GM12878 (cell line): ENCODE data around the gene IL17RA. TPM values are rescaled to one million over a fixed set of nuclear protein-coding genes. Genes with fewer than 3 reads are reported as not detected.

Experiments
- ATAC-seq: fragments of 200-7000 bp; cut with Tn5 transposase; 3 replicates; pipeline ENCODE4 v1.9.1; 2020; ENCODE audit warnings: mild to moderate bottlenecking, moderate library complexity
- BruUV-seq: library from RNA; stranded (reverse); fragments of 400-500 nt; replicated peaks from 2 replicates; lab custom pipeline; 2021; lab: Mats Ljungman, UMichigan
- CTCF ChIA-PET: fragments of 300-600 bp; sonication (Branson Sonifier 250); formaldehyde crosslinking; extraction: SDS; loops from one replicate; lab custom pipeline; 2021; ENCODE audit warnings: inconsistent platforms; lab: Yijun Ruan, JAX
- POLR2A ChIA-PET: fragments of 350-600 bp; formaldehyde crosslinking; extraction: SDS; loops from one replicate; lab custom pipeline; 2021; ENCODE audit warnings: inconsistent platforms; lab: Charles Lee
- RAD21 ChIA-PET: fragments of 300-600 bp; sonication (Branson Sonifier 250); formaldehyde crosslinking; loops from one replicate; lab custom pipeline; 2023; ENCODE audit warnings: antibody characterized with exemption; ENCODE audit not compliant: unreplicated experiment; lab: Charles Lee
- SMC1A ChIA-PET: fragments of 300-600 bp; sonication (Branson Sonifier 250); formaldehyde crosslinking; loops from one replicate; lab custom pipeline; 2023; ENCODE audit not compliant: unreplicated experiment, uncharacterized antibody; lab: Charles Lee
- DNase-seq: peaks from one replicate; pipeline ENCODE4 v3.0.0-alpha.2; 2011; ENCODE audit warnings: low read depth, low spot score
- FAIRE-seq: peaks from 3 replicates; lab custom pipeline; 2011; peaks lifted over from hg19 to GRCh38; lab: Jason Lieb, UNC
- H2AFZ ChIP-seq: 2 replicates; pipeline ENCODE4 v1.6.0; 2011; ENCODE audit warnings: low read depth, low read length, control low read depth; ENCODE audit not compliant: control insufficient read depth
- H3K27ac ChIP-seq: 2 replicates; pipeline ENCODE4 v1.5.1; 2011; ENCODE audit warnings: control low read depth; ENCODE audit not compliant: control insufficient read depth, insufficient read depth
- H3K27me3 ChIP-seq, 2 experiments: replicated peaks in 1 of 2; 2 replicates each; pipeline versions ENCODE4 v1.6.0 to v1.6.1; 2011; ENCODE audit warnings: low read length in 1 of 2; ENCODE audit not compliant: control insufficient read depth in 2 of 2, insufficient read depth in 2 of 2
- H3K36me3 ChIP-seq, 2 experiments: 2 replicates each; pipeline ENCODE4 v1.5.1; 2011; ENCODE audit warnings: low read length in 1 of 2; ENCODE audit not compliant: control insufficient read depth in 2 of 2, insufficient read depth in 2 of 2
- H3K4me1 ChIP-seq: 2 replicates; pipeline ENCODE4 v1.6.1; 2011; ENCODE audit warnings: mild to moderate bottlenecking, low read length, moderate library complexity, mixed read lengths; ENCODE audit not compliant: control insufficient read depth, insufficient read depth
- H3K4me2 ChIP-seq: 2 replicates; pipeline ENCODE4 v1.6.0; 2011; ENCODE audit warnings: control low read depth; ENCODE audit not compliant: control insufficient read depth, insufficient read depth
- H3K4me3 ChIP-seq: fragments of 200-600 bp; sonication (generic); 2 replicates; pipeline ENCODE4 v1.5.1; 2016
- H3K79me2 ChIP-seq: 2 replicates; pipeline ENCODE4 v1.6.0; 2011; ENCODE audit warnings: low read length; ENCODE audit not compliant: control insufficient read depth, insufficient read depth
- H3K9ac ChIP-seq: 2 replicates; pipeline ENCODE4 v1.8.0; 2011; ENCODE audit warnings: low read length, control low read depth, mixed read lengths; ENCODE audit not compliant: control insufficient read depth, insufficient read depth
- H3K9me3 ChIP-seq: replicated peaks from 3 replicates; pipeline ENCODE4 v1.5.1; 2011; ENCODE audit warnings: mild to moderate bottlenecking, low read length; ENCODE audit not compliant: control insufficient read depth, insufficient read depth
- H4K20me1 ChIP-seq: 2 replicates; pipeline ENCODE4 v1.6.0; 2011; ENCODE audit not compliant: control insufficient read depth, insufficient read depth
- ATF7 ChIP-seq: fragments of 450-650 bp; IDR thresholded peaks from 2 replicates; pipeline ENCODE4 v1.6.1; 2016; ENCODE audit warnings: low read depth, mild to moderate bottlenecking
- DPF2 ChIP-seq: fragments of 450-650 bp; IDR thresholded peaks from 2 replicates; pipeline ENCODE4 v1.6.1; 2017; ENCODE audit warnings: mild to moderate bottlenecking
- EP300 ChIP-seq, 2 experiments: fragments of 150-350 bp in 1 of 2; IDR thresholded peaks; 2 replicates each; pipeline ENCODE4 v1.6.1; 2011 to 2012; ENCODE audit warnings: low read depth in 2 of 2, low read length in 2 of 2, borderline replicate concordance in 1 of 2, improper control_type of control experiment in 1 of 2, inconsistent platforms in 1 of 2; ENCODE audit not compliant: control insufficient read depth in 1 of 2
- KLF5 ChIP-seq: fragments of 450-650 bp; IDR thresholded peaks from 2 replicates; pipeline ENCODE4 v1.6.1; 2014; ENCODE audit warnings: mild to moderate bottlenecking; ENCODE audit not compliant: partially characterized antibody
- MTA2 ChIP-seq: fragments of 450-650 bp; IDR thresholded peaks from 2 replicates; pipeline ENCODE4 v1.6.1; 2016; ENCODE audit warnings: low read depth, mild to moderate bottlenecking, moderate library complexity
- NR2F1 ChIP-seq: fragments of 450-650 bp; conservative IDR thresholded peaks from 2 replicates; pipeline ENCODE4 v1.6.1; 2017; ENCODE audit warnings: mild to moderate bottlenecking
- PAX5 ChIP-seq: IDR thresholded peaks from 2 replicates; pipeline ENCODE4 v1.6.1; 2011; ENCODE audit warnings: low read depth, low read length, borderline replicate concordance
- SIN3A ChIP-seq: IDR thresholded peaks from 2 replicates; pipeline ENCODE4 v1.6.1; 2012; ENCODE audit warnings: low read depth, low read length, improper control_type of control experiment
- SP1 ChIP-seq: IDR thresholded peaks from one replicate; pipeline ENCODE4 v1.6.1; 2011; ENCODE audit warnings: low read depth, low read length
- SPI1 ChIP-seq: IDR thresholded peaks from 2 replicates; pipeline ENCODE4 v1.6.1; 2011; ENCODE audit warnings: low read depth, mild to moderate bottlenecking, low read length, moderate library complexity, borderline replicate concordance; ENCODE audit not compliant: insufficient read depth
- STAT3 ChIP-seq: IDR thresholded peaks from 2 replicates; pipeline ENCODE4 v1.6.1; 2011; ENCODE audit warnings: low read depth, low read length, improper control_type of control experiment
- TBL1XR1 ChIP-seq: IDR thresholded peaks from 2 replicates; pipeline ENCODE4 v1.6.1; 2012; ENCODE audit warnings: low read depth, low read length, improper control_type of control experiment
- WGBS: methylation state at CpG from one replicate; pipeline ENCODE4 v1.1.6; 2016; ENCODE audit warnings: low lambda C conversion rate; ENCODE audit not compliant: insufficient replicate concordance, insufficient coverage; ENCODE audit errors: missing lambda C conversion rate; 5-methylcytosine and 5-hydroxymethylcytosine counted together
- in situ Hi-C: fragments of 300-500 bp; cut with MboI; formaldehyde crosslinking; loops from 9 replicates; pipeline ENCODE4 v1.14.3; 2018; ENCODE audit warnings: mixed read lengths
- intact Hi-C: fragments of 100-400 bp; cut with micrococcal nuclease; formaldehyde crosslinking; loops from one replicate; pipeline ENCODE4 v1.14.2; 2022; ENCODE audit not compliant: unreplicated experiment
- polyA plus RNA-seq, 11 experiments: library from polyadenylated mRNA; depleted of rRNA in 4 of 11; unstranded in 6 of 11; stranded (reverse) in 5 of 11; fragments of >200 nt; fragmentation: Nextera tagmentation in 4 of 11; fragmentation: Illumina TruSeq in 1 of 11; extraction: Ambion mirVana in 4 of 11; extraction: Trizol in 1 of 11; gene quantifications; 1 replicate in 1 of 11; 2 replicates in 10 of 11; pipeline versions ENCODE4 v1.2.1 to v1.2.3, GENCODE V29; 2011 to 2016; ENCODE audit warnings: inconsistent platforms in 2 of 11, missing spikeins in 2 of 11, low read depth in 1 of 11
- total RNA-seq, 4 experiments: library from RNA; depleted of rRNA in 3 of 4; stranded (reverse); fragments of >200 nt in 3 of 4; fragmentation: Illumina TruSeq in 1 of 4; extraction: Trizol in 1 of 4; gene quantifications; 2 replicates each; pipeline versions ENCODE4 v1.2.1 to v1.2.3, GENCODE V29; 2013 to 2021
- TF ChIP-seq, protein P1 (sequence below): fragments of 450-650 bp; IDR thresholded peaks from 2 replicates; pipeline ENCODE4 v1.6.1; 2017; ENCODE audit warnings: borderline replicate concordance

IL17RA gene
- total and polyA plus RNA-seq, 10 of the 15 experiments (the other 5 are each of a cell fraction or from before 2014, with no cell fraction given) = 0.71 to 10.2 (median 4.2) TPM

DNA sequence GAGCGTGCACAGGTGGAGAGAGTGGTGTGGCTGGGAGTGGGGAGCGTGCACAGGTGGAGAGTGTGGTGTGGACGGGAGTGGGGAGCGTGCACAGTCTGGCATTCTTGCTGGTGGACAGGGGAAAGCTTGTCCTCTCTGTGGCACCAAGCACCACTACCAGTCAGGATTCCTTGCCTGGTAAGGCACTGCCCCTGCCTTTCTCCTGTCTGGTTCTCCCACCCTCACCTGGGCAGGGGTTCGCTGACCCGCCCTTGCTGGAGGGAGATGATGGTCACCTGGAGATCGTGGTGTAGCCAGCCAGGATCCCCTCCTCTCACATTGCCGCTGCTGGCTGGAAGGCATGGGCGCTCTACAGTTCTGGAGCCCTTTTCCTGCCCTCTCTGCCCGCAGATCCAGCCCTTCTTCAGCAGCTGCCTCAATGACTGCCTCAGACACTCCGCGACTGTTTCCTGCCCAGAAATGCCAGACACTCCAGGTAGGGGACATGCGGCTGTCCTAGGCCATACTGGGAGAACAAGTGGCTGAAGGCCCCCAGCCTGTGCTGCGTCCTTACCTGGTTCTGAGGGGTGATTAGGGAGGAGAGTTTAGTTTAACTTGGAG is 19.6 kb downstream of the IL17RA start:
- no peak overlapping the region for H3K27ac ChIP-seq
- no peak for DNase-seq
- peaks cover 17 to 27% of the 10 kb centered on the region in 2 experiments for H3K36me3 ChIP-seq
- no peaks in the 10 kb centered on the region for H4K20me1 ChIP-seq
- H2AFZ ChIP-seq = no peak overlapping the region
- no peaks in the 10 kb centered on the region for H3K9me3 ChIP-seq
- H3K4me1 ChIP-seq = no peaks in the 10 kb centered on the region
- TF ChIP-seq NR2F1 (no peak), PAX5 (no peak), ATF7 (no peak), SP1 (no peak)
- TF ChIP-seq, all 136 proteins: peak for 0
- FAIRE-seq (no peak), ATAC-seq (no peak)
- ChIA-PET RAD21 (no interaction called here), CTCF (no interaction called here), SMC1A (no interaction called here), POLR2A (no interaction called here)
- Histone ChIP-seq H3K4me3 (no peak overlapping the region), H3K4me2 (no peak overlapping the region), H3K79me2 (no peaks in the 10 kb centered on the region), H3K27me3 (no peaks in the 10 kb centered on the region), H3K9ac (no peak overlapping the region)
- in situ Hi-C loops (no loop called here), intact Hi-C loops (no loop called here)
- no TSS peak for BruUV-seq
- WGBS = 95% methylated on average over 14 of the region's 14 CpGs

DNA sequence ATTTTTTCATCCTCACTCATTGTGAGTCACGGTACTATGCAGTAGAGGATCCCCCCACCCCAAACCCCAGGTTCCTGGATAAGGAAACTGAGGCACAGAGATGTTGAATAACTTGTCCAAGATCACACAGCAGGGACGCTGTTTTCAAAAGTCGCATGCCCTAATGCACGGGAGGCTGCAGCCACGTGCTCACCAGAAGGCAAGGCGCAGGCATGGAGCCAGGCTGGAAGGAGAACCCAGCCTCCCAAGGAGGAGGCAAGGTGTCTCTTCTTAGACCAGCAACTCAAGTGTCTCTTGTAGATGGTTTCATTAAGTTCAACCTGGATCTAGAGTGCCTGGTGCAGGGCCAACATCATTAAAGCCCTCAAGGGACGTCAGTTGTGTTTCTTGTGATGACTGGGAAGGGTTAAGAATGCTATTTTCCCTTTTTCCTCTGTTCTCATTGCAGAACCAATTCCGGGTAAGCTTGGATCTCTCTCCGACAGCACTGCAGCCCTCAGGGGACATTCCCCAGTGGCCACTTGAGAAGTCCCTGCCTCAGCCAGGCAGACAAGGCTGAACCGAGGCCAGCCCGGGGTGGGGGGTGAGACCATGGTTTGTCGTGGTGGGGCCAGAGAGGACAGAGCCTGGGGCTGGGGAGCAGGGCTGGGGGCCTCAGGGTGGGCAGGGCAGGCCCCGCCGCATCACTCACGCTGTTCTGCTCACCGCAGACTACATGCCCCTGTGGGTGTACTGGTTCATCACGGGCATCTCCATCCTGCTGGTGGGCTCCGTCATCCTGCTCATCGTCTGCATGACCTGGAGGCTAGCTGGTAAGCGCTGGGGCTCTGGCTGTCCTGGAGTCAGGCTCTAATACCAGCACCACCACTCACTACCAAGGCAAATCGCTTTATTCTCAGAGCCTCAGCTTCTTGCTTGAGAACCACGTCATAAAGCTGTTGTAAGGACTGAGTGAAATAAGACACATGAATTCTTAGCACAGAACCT is 20.6 kb downstream of the IL17RA start:
- H3K27ac ChIP-seq = no peak overlapping the region
- 74% methylated on average over 18 of the region's 22 CpGs for WGBS
- no peaks in the 10 kb centered on the region for H3K4me1 ChIP-seq
- POLR2A ChIA-PET = no interaction called here
- BruUV-seq = no TSS peak
- no peak overlapping the region for H3K4me2 ChIP-seq
- no peak overlapping the region for H2AFZ ChIP-seq
- H3K79me2 ChIP-seq = no peaks in the 10 kb centered on the region
- H3K9ac ChIP-seq = no peak overlapping the region
- intact Hi-C loops = no loop called here
- CTCF ChIA-PET = no interaction called here
- ATAC-seq = no peak
- in situ Hi-C loops = no loop called here
- no peak overlapping the region for H3K4me3 ChIP-seq
- no peak for TF ChIP-seq EP300 (IDR thresholded peaks at IDR 0.05; ENCODE audit: borderline replicate concordance in 1 of 2, control insufficient read depth in 1 of 2, low read depth in 2 of 2, low read length in 2 of 2)
- no peak for TF ChIP-seq MTA2
- no peak for TF ChIP-seq SPI1
- TF ChIP-seq, protein P1, sequence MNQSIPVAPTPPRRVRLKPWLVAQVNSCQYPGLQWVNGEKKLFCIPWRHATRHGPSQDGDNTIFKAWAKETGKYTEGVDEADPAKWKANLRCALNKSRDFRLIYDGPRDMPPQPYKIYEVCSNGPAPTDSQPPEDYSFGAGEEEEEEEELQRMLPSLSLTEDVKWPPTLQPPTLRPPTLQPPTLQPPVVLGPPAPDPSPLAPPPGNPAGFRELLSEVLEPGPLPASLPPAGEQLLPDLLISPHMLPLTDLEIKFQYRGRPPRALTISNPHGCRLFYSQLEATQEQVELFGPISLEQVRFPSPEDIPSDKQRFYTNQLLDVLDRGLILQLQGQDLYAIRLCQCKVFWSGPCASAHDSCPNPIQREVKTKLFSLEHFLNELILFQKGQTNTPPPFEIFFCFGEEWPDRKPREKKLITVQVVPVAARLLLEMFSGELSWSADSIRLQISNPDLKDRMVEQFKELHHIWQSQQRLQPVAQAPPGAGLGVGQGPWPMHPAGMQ = no peak
- no peak for TF ChIP-seq KLF5
- no peak for TF ChIP-seq DPF2
- no peak for TF ChIP-seq TBL1XR1
- no peak for TF ChIP-seq STAT3
- no peak for TF ChIP-seq SIN3A
- H3K9me3 ChIP-seq = no peaks in the 10 kb centered on the region
- no peaks in the 10 kb centered on the region for H3K27me3 ChIP-seq
- FAIRE-seq = no peak
- SMC1A ChIA-PET = no interaction called here
- peaks cover 12 to 25% of the 10 kb centered on the region in 2 experiments for H3K36me3 ChIP-seq
- no peaks in the 10 kb centered on the region for H4K20me1 ChIP-seq
- RAD21 ChIA-PET = no interaction called here
- no peak for DNase-seq
